ENCODE results near the gene SNRNP200. TPM values are rescaled to one million over a fixed set of nuclear protein-coding genes. Genes with fewer than 3 reads are reported as not detected.

SNRNP200 gene
- total and polyA plus RNA-seq, 4 donors: 28.1 to 75.2 (median 47.5) TPM

- Histone ChIP-seq H3K27ac (ENCODE audit: low read depth in 1 of 2, low read length in 2 of 2) (no peak overlapping the region), H3K4me1 (ENCODE audit: control insufficient read depth in 4 of 4, insufficient read depth in 4 of 4, low read length in 3 of 4) (peaks cover 3 to 35% (median 33%) of the 10 kb centered on the region in 4 donors), H3K4me3 (ENCODE audit: low read depth in 1 of 3, low read length in 3 of 3) (no peak overlapping the region), H3K9ac (ENCODE audit: low read depth in 1 of 2, low read length in 2 of 2) (no peak overlapping the region), H3K27me3 (ENCODE audit: control insufficient read depth in 4 of 4, insufficient read depth in 4 of 4, low read length in 3 of 4) (no peaks in the 10 kb centered on the region), H3K36me3 (ENCODE audit: control insufficient read depth in 4 of 4, insufficient read depth in 3 of 4, low read depth in 1 of 4, low read length in 3 of 4) (no peaks in the 10 kb centered on the region), H3K9me3 (ENCODE audit: control insufficient read depth in 4 of 4, low read length in 3 of 4) (no peaks in the 10 kb centered on the region)
- TF ChIP-seq FOXA1 (IDR thresholded peaks at IDR 0.05): no peak
- no peak for DNase-seq (ENCODE audit: low spot score)
- WGBS: 97% methylated on average over 4 of the region's 4 CpGs
Measured at GRCh38 chr2:96354492-96354891, 49.1 kb upstream of the SNRNP200 start.

GRCh38 chr2:96353606-96354101 is 48.3 kb upstream of the SNRNP200 start:
- Histone ChIP-seq H3K27me3 (ENCODE audit: control insufficient read depth in 4 of 4, insufficient read depth in 4 of 4, low read length in 3 of 4) (no peaks in the 10 kb centered on the region), H3K27ac (ENCODE audit: low read depth in 1 of 2, low read length in 2 of 2) (peak overlapping the region; percentile 57 to 63), H3K4me1 (ENCODE audit: control insufficient read depth in 4 of 4, insufficient read depth in 4 of 4, low read length in 3 of 4) (peaks cover 3 to 35% (median 32%) of the 10 kb centered on the region in 4 donors), H3K36me3 (ENCODE audit: control insufficient read depth in 4 of 4, insufficient read depth in 3 of 4, low read depth in 1 of 4, low read length in 3 of 4) (no peaks in the 10 kb centered on the region), H3K9ac (ENCODE audit: low read depth in 1 of 2, low read length in 2 of 2) (no peak overlapping the region), H3K4me3 (ENCODE audit: low read depth in 1 of 3, low read length in 3 of 3) (no peak overlapping the region), H3K9me3 (ENCODE audit: control insufficient read depth in 4 of 4, low read length in 3 of 4) (no peaks in the 10 kb centered on the region)
- no peak for DNase-seq (ENCODE audit: low spot score)
- TF ChIP-seq SP1 (IDR thresholded peaks at IDR 0.05) (peak; percentile 51), RXRA (IDR thresholded peaks at IDR 0.05) (peak in 1 of 2 donors; percentile 49), NR2F2 (IDR thresholded peaks at IDR 0.05) (peak; percentile 62), RAD21 (IDR thresholded peaks at IDR 0.05) (peak in 1 of 2 donors; percentile 8), GABPA (IDR thresholded peaks at IDR 0.05 in 1 of 2, conservative IDR thresholded peaks at IDR 0.05 in 1 of 2) (peak in 1 of 2 donors; percentile 37), YY1 (IDR thresholded peaks at IDR 0.05) (peak; percentile 22), HNF4A (conservative IDR thresholded peaks at IDR 0.05) (no peak), CTCF (IDR thresholded peaks at IDR 0.05; ENCODE audit: low read depth, low read length, missing input control) (no peak)
- 57% methylated on average over 4 of the region's 4 CpGs for WGBS

GRCh38 chr2:96353032-96353561 is 47.8 kb upstream of the SNRNP200 start:
- TF ChIP-seq ZBTB33 (IDR thresholded peaks at IDR 0.05) (no peak), FOXA2 (IDR thresholded peaks at IDR 0.05) (no peak), SP1 (IDR thresholded peaks at IDR 0.05) (no peak), NR2F2 (IDR thresholded peaks at IDR 0.05) (no peak), GABPA (IDR thresholded peaks at IDR 0.05 in 1 of 2, conservative IDR thresholded peaks at IDR 0.05 in 1 of 2) (no peak), FOXA1 (IDR thresholded peaks at IDR 0.05) (no peak), JUND (IDR thresholded peaks at IDR 0.05) (no peak), HNF4G (IDR thresholded peaks at IDR 0.05) (no peak), RXRA (IDR thresholded peaks at IDR 0.05) (no peak), MAX (IDR thresholded peaks at IDR 0.05) (no peak), REST (IDR thresholded peaks at IDR 0.05) (no peak), YY1 (IDR thresholded peaks at IDR 0.05) (no peak)
- H3K9me3 ChIP-seq (ENCODE audit: control insufficient read depth in 4 of 4, low read length in 3 of 4): no peaks in the 10 kb centered on the region

More at GRCh38 chr2:96353032-96353561, 47.8 kb upstream of the SNRNP200 start:
- no peak overlapping the region for H3K9ac ChIP-seq (ENCODE audit: low read depth in 1 of 2, low read length in 2 of 2)
- DNase-seq (ENCODE audit: low spot score): peak; percentile 85
- H3K4me1 ChIP-seq (ENCODE audit: control insufficient read depth in 4 of 4, insufficient read depth in 4 of 4, low read length in 3 of 4): peaks cover 3 to 34% (median 31%) of the 10 kb centered on the region in 4 donors
- no peaks in the 10 kb centered on the region for H3K27me3 ChIP-seq (ENCODE audit: control insufficient read depth in 4 of 4, insufficient read depth in 4 of 4, low read length in 3 of 4)
- H3K27ac ChIP-seq (ENCODE audit: low read depth in 1 of 2, low read length in 2 of 2): peak overlapping the region; percentile 57 to 63
- WGBS: 57% methylated on average over 9 of the region's 9 CpGs
- H3K4me3 ChIP-seq (ENCODE audit: low read depth in 1 of 3, low read length in 3 of 3): no peak overlapping the region
- no peaks in the 10 kb centered on the region for H3K36me3 ChIP-seq (ENCODE audit: control insufficient read depth in 4 of 4, insufficient read depth in 3 of 4, low read depth in 1 of 4, low read length in 3 of 4)
